Osteocyte (in vitro differentiated cells): ENCODE results near the gene CDH13. TPM values are rescaled to one million over a fixed set of nuclear protein-coding genes. Genes with fewer than 3 reads are reported as not detected.

Experiments used
- DNase-seq: peaks from one replicate; pipeline ENCODE4 v3.0.0; 2021; ENCODE audit warnings: mixed read lengths; ENCODE audit not compliant: unreplicated experiment; ENCODE audit errors: extremely low spot score
- H3K27ac Mint-ChIP-seq: one replicate; pipeline ENCODE4 v1.8.0; 2021; ENCODE audit warnings: mild to moderate bottlenecking, mixed read lengths; ENCODE audit not compliant: unreplicated experiment
- H3K27me3 Mint-ChIP-seq: one replicate; pipeline ENCODE4 v1.8.0; 2021; ENCODE audit warnings: mixed read lengths; ENCODE audit not compliant: unreplicated experiment
- H3K36me3 Mint-ChIP-seq: one replicate; pipeline ENCODE4 v1.8.0; 2021; ENCODE audit warnings: mixed read lengths; ENCODE audit not compliant: unreplicated experiment
- H3K4me1 Mint-ChIP-seq: one replicate; pipeline ENCODE4 v1.8.0; 2021; ENCODE audit warnings: mixed read lengths; ENCODE audit not compliant: unreplicated experiment
- H3K4me3 Mint-ChIP-seq: one replicate; pipeline ENCODE4 v1.8.0; 2021; ENCODE audit warnings: mild to moderate bottlenecking, moderate library complexity, mixed read lengths; ENCODE audit not compliant: unreplicated experiment
- H3K9me3 Mint-ChIP-seq: one replicate; pipeline ENCODE4 v1.8.0; 2021; ENCODE audit warnings: mixed read lengths; ENCODE audit not compliant: unreplicated experiment
- CTCF ChIP-seq: fragments of 200-600 bp; sonication (generic); IDR thresholded peaks from 2 replicates; pipeline ENCODE4 v1.5.0; 2021; ENCODE audit warnings: antibody characterized with exemption, mild to moderate bottlenecking, moderate library complexity
- total RNA-seq: library from RNA; stranded (reverse); gene quantifications from 2 replicates; pipeline ENCODE4 v1.2.1, GENCODE V29; 2021

The CDH13 gene
- total RNA-seq, 1 donor from 2014 or later = 27.0 TPM

GRCh38 chr16:82882982-82883835, 256.4 kb downstream of the CDH13 start:
- Mint-ChIP-seq H3K27me3 (no peaks in the 10 kb centered on the region), H3K4me1 (peaks cover 1% of the 10 kb centered on the region), H3K9me3 (no peaks in the 10 kb centered on the region), H3K4me3 (no peak overlapping the region), H3K36me3 (no peaks in the 10 kb centered on the region), H3K27ac (no peak overlapping the region)
- no peak for TF ChIP-seq CTCF
- peak; percentile 21 for DNase-seq

- H3K36me3 Mint-ChIP-seq = no peaks in the 10 kb centered on the region
These were observed 257.6 kb downstream of the CDH13 start for GRCh38 chr16:82884320-82884898.

GRCh38 chr16:82886146-82886545, 259.4 kb downstream of the CDH13 start:
- no peak for TF ChIP-seq CTCF
- Mint-ChIP-seq H3K27me3 (no peaks in the 10 kb centered on the region), H3K4me1 (no peaks in the 10 kb centered on the region), H3K4me3 (no peak overlapping the region), H3K9me3 (no peaks in the 10 kb centered on the region), H3K36me3 (no peaks in the 10 kb centered on the region), H3K27ac (no peak overlapping the region)
- peak; percentile 7 for DNase-seq

More at GRCh38 chr16:82884320-82884898, 257.6 kb downstream of the CDH13 start:
- no peaks in the 10 kb centered on the region for H3K9me3 Mint-ChIP-seq
- no peak overlapping the region for H3K27ac Mint-ChIP-seq
- no peak overlapping the region for H3K4me3 Mint-ChIP-seq
- no peaks in the 10 kb centered on the region for H3K27me3 Mint-ChIP-seq
- H3K4me1 Mint-ChIP-seq = no peaks in the 10 kb centered on the region
- peak; percentile 17 for DNase-seq
- no peak for TF ChIP-seq CTCF

GRCh38 chr16:82888591-82889001, 261.8 kb downstream of the CDH13 start:
- TF ChIP-seq CTCF = no peak
- no peak overlapping the region for H3K4me3 Mint-ChIP-seq
- no peaks in the 10 kb centered on the region for H3K36me3 Mint-ChIP-seq
- no peak overlapping the region for H3K27ac Mint-ChIP-seq
- no peaks in the 10 kb centered on the region for H3K27me3 Mint-ChIP-seq
- peaks cover 7% of the 10 kb centered on the region for H3K4me1 Mint-ChIP-seq
- DNase-seq = no peak
- no peaks in the 10 kb centered on the region for H3K9me3 Mint-ChIP-seq

- no peak overlapping the region for H3K4me3 Mint-ChIP-seq
- no peaks in the 10 kb centered on the region for H3K36me3 Mint-ChIP-seq
- no peak for TF ChIP-seq CTCF
- no peak overlapping the region for H3K27ac Mint-ChIP-seq
- DNase-seq = no peak
- H3K9me3 Mint-ChIP-seq = no peaks in the 10 kb centered on the region
- H3K4me1 Mint-ChIP-seq = peaks cover 7% of the 10 kb centered on the region
- H3K27me3 Mint-ChIP-seq = no peaks in the 10 kb centered on the region
These were observed 264.7 kb downstream of the CDH13 start for GRCh38 chr16:82891424-82891823.
